ENCODE results near the gene CCDC148. TPM values are rescaled to one million over a fixed set of nuclear protein-coding genes. Genes with fewer than 3 reads are reported as not detected.

CCDC148 gene
- polyA plus RNA-seq, 4 donors = 0.09 to 0.37 TPM; not detected in 2

DNA sequence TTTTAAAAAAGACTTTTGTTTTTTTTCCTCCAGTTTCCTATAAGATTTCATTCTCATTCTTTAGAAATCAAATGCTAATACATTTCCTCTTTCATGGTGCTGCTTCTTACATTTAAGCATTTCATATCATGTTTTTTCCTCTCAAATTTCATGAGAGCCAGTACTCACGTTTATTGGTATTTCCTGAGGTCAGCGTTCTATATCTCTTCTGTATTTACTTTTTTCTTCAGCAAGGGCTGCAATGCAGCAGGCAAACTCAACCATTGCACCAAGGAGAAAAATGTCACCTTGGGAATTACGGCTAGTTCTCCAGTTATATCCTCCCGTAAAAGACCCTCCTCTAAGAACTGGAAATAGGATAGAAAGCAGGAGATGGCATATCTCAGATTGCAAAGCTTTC is 322.5 kb downstream of the CCDC148 start:
- H3K4me3 ChIP-seq (ENCODE audit: low read depth in 1 of 3, low read length in 3 of 3) = no peak overlapping the region
- DNase-seq = no peak
- no peak for FAIRE-seq
- H3K4me1 ChIP-seq (ENCODE audit: control insufficient read depth in 3 of 3, insufficient read depth in 2 of 3, low read depth in 1 of 3, low read length in 2 of 3) = peaks cover 2 to 32% (median 2%) of the 10 kb centered on the region in 3 donors
- H3K9me3 ChIP-seq (ENCODE audit: control insufficient read depth in 2 of 2, insufficient read depth in 1 of 2, low read depth in 1 of 2, low read length in 1 of 2) = no peaks in the 10 kb centered on the region
- no peaks in the 10 kb centered on the region for H3K36me3 ChIP-seq (ENCODE audit: control insufficient read depth in 3 of 3, insufficient read depth in 2 of 3, low read depth in 1 of 3, low read length in 3 of 3)
- no peaks in the 10 kb centered on the region for H3K27me3 ChIP-seq (ENCODE audit: control insufficient read depth in 3 of 3, insufficient read depth in 3 of 3, low read length in 3 of 3)
- no peak overlapping the region for H3K27ac ChIP-seq (ENCODE audit: low read depth in 1 of 3, low read length in 2 of 3)
- WGBS, 3 donors = 59 to 65% (median 60%) methylated on average over 4 of the region's 4 CpGs

DNA sequence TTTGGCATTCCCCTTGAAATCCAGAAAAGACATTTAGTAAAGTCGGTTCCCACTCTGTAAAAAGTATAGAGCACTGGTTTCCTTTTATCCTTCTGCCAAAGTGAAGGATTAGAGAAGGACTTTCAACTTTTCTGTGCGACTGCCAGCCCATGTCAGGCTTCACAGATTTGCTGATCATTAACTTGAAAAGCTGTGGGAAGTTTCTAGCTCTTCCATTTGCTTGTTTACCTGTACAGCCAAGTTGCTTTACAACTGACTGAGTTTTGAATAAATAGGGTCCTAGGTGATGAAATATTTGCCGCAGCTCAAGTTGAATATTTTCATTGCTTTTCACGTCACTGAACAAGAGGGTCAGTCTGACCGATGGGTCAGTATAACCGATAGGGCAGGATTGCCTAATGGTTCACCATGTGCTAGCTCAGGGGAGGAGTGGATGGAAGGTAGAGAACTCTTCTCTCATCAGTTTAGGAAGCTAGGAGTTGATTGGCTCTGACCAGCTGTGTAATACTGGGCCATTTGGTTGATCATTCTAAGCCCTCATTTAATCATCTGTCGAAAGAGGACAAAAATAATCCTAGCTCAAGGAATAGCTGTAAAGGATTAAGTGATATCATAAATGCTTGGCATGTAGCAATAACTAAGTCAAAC is 324.5 kb downstream of the CCDC148 start:
- FAIRE-seq = no peak

DNA sequence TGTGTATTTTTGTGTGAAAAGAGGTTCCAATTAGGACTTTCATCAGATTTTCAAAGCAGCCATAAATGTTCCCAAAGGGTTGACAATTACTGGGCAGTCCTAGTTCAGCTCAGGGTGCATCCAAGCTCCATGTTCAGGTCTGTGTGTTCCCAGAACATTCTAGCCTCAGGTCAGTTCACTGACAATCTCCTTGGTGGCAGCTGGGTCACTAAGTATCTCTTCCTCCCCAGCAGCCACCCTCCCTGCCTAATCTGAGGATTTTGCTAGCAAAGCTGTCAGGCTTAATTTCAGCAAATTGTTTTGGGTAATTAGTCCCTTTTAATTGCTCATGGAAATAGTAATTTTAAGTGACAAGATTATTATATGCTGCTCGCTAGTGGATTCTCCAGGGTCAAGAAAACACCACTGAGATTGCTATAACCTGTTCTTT is 325.1 kb downstream of the CCDC148 start:
- peak in 1 of 2 donors; percentile 59 for DNase-seq
- FAIRE-seq = no peak
- peak overlapping the region; percentile 82 to 91 (median 83) for H3K27ac ChIP-seq (ENCODE audit: low read depth in 1 of 3, low read length in 2 of 3)
- no peaks in the 10 kb centered on the region for H3K36me3 ChIP-seq (ENCODE audit: control insufficient read depth in 3 of 3, insufficient read depth in 2 of 3, low read depth in 1 of 3, low read length in 3 of 3)
- H3K4me1 ChIP-seq (ENCODE audit: control insufficient read depth in 3 of 3, insufficient read depth in 2 of 3, low read depth in 1 of 3, low read length in 2 of 3) = peaks cover 2 to 57% (median 4%) of the 10 kb centered on the region in 3 donors
- 24 to 60% (median 43%) methylated on average over 1 of the region's 1 CpG for WGBS, 3 donors
- H3K4me3 ChIP-seq (ENCODE audit: low read depth in 1 of 3, low read length in 3 of 3) = no peak overlapping the region
- H3K9me3 ChIP-seq (ENCODE audit: control insufficient read depth in 2 of 2, insufficient read depth in 1 of 2, low read depth in 1 of 2, low read length in 1 of 2) = no peaks in the 10 kb centered on the region
- no peaks in the 10 kb centered on the region for H3K27me3 ChIP-seq (ENCODE audit: control insufficient read depth in 3 of 3, insufficient read depth in 3 of 3, low read length in 3 of 3)

More for the DNA sequence above, 324.5 kb downstream of the CCDC148 start:
- Histone ChIP-seq H3K36me3 (ENCODE audit: control insufficient read depth in 3 of 3, insufficient read depth in 2 of 3, low read depth in 1 of 3, low read length in 3 of 3) (no peaks in the 10 kb centered on the region), H3K4me3 (ENCODE audit: low read depth in 1 of 3, low read length in 3 of 3) (no peak overlapping the region), H3K4me1 (ENCODE audit: control insufficient read depth in 3 of 3, insufficient read depth in 2 of 3, low read depth in 1 of 3, low read length in 2 of 3) (peaks cover 2 to 51% (median 2%) of the 10 kb centered on the region in 3 donors), H3K9me3 (ENCODE audit: control insufficient read depth in 2 of 2, insufficient read depth in 1 of 2, low read depth in 1 of 2, low read length in 1 of 2) (no peaks in the 10 kb centered on the region), H3K27ac (ENCODE audit: low read depth in 1 of 3, low read length in 2 of 3) (peak overlapping the region; percentile 82 to 91 (median 83)), H3K27me3 (ENCODE audit: control insufficient read depth in 3 of 3, insufficient read depth in 3 of 3, low read length in 3 of 3) (no peaks in the 10 kb centered on the region)
- 9 to 62% (median 35%) methylated on average over 7 of the region's 7 CpGs for WGBS, 3 donors
- peak; percentile 77 to 86 for DNase-seq

DNA sequence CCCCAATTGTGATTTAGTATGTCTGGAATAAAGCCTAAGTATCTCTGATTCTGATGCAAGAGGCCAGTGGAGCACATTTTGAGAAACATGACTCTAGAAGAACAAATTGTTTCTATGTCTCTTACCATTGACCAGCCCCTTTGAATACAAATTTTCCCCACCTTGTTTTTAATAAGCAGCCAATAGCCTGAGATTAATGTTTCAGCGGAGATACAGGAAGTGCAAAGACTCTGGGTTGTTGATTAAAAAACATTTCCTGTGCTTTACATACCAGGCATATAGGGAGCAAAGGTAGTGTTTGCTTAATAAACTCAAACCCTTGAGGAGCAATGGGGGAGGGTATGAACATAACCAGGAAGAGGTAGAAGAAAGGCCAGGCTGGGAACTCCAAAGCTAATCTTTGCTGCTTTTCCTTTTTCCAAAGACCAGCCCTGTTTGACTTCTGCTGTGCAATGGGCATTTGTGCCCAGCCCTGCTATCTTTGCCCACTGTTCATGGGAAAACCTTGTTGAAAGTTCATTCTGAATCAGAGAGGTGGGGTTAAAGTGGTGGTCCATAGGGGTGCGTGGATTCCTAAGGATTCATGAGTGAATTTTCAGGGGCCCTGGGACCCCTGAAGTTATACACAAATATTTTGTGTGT is 325.6 kb downstream of the CCDC148 start:
- peak overlapping the region; percentile 82 to 91 (median 83) for H3K27ac ChIP-seq (ENCODE audit: low read depth in 1 of 3, low read length in 2 of 3)
- no peaks in the 10 kb centered on the region for H3K36me3 ChIP-seq (ENCODE audit: control insufficient read depth in 3 of 3, insufficient read depth in 2 of 3, low read depth in 1 of 3, low read length in 3 of 3)
- DNase-seq = peak; percentile 92 to 97
- H3K4me1 ChIP-seq (ENCODE audit: control insufficient read depth in 3 of 3, insufficient read depth in 2 of 3, low read depth in 1 of 3, low read length in 2 of 3) = peaks cover 2 to 62% (median 8%) of the 10 kb centered on the region in 3 donors
- no peaks in the 10 kb centered on the region for H3K27me3 ChIP-seq (ENCODE audit: control insufficient read depth in 3 of 3, insufficient read depth in 3 of 3, low read length in 3 of 3)
- no peak overlapping the region for H3K4me3 ChIP-seq (ENCODE audit: low read depth in 1 of 3, low read length in 3 of 3)
- no peaks in the 10 kb centered on the region for H3K9me3 ChIP-seq (ENCODE audit: control insufficient read depth in 2 of 2, insufficient read depth in 1 of 2, low read depth in 1 of 2, low read length in 1 of 2)
- FAIRE-seq = peak; percentile 64
- 19 to 54% (median 47%) methylated on average over 2 of the region's 2 CpGs for WGBS, 3 donors

DNA sequence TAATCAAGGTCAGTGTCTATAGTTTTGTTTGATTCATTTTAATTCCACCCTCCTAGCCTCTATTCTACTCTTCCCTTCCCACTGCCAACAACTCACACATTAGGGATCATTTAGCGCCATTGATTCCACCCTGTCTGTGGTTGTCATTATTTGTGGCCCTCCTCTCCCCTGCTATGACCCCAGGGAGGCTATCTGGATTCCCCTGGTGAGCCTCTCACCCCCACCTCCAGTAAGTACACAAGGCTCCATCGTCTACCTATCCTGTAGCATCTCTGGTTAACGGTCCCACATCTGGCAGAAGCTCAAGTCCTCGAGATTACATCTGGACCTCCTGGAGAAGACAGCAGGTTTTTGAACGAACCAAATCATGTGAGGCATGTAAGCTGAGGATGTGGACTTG is 327.5 kb downstream of the CCDC148 start:
- DNase-seq (peak in 1 of 2 donors; percentile 16), FAIRE-seq (no peak)
- Histone ChIP-seq H3K36me3 (ENCODE audit: control insufficient read depth in 3 of 3, insufficient read depth in 2 of 3, low read depth in 1 of 3, low read length in 3 of 3) (no peaks in the 10 kb centered on the region), H3K4me3 (ENCODE audit: low read depth in 1 of 3, low read length in 3 of 3) (no peak overlapping the region), H3K27me3 (ENCODE audit: control insufficient read depth in 3 of 3, insufficient read depth in 3 of 3, low read length in 3 of 3) (no peaks in the 10 kb centered on the region), H3K9me3 (ENCODE audit: control insufficient read depth in 2 of 2, insufficient read depth in 1 of 2, low read depth in 1 of 2, low read length in 1 of 2) (no peaks in the 10 kb centered on the region), H3K27ac (ENCODE audit: low read depth in 1 of 3, low read length in 2 of 3) (peak overlapping the region in 2 of 3 donors; percentile 58 to 73), H3K4me1 (ENCODE audit: control insufficient read depth in 3 of 3, insufficient read depth in 2 of 3, low read depth in 1 of 3, low read length in 2 of 3) (peaks cover 2 to 60% (median 8%) of the 10 kb centered on the region in 3 donors)
- 44 to 63% (median 45%) methylated on average over 5 of the region's 5 CpGs for WGBS, 3 donors

DNA sequence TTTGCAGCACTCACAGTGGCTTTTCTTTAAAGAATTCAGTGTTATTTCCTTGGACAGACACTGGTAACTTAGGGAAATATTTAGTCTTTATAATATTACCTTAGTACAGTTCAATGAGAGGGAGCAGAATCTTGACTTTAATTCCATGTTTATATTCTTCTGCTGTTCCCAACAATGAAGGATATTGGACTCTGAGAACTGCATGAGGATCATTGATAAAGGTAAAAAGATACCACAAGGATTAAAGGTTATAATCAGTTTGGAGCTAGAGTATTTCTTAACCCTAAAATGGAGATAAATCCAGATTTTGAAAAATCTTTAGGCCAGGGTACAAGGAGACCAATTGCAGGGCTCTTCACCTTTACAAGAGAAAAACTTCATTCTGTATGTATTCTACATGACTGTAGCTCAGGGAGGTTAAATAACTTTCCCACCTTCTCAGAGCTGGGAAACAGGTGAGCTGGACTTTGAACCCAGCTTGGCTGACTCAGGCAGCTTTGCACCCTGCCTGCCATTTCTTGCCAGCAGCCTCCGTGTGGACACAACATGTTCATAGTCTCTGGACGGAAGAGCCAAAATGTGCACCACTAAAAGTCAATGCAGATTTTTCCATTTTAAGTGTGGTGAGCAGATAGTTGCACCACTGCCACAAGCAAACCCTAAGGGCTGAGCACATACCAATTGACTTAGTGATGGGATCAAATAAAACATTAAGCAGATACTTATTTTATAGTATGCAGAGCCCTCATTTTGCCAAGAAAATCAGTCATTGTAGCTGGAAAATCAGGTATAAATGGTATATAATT is 328.2 kb downstream of the CCDC148 start:
- no peaks in the 10 kb centered on the region for H3K27me3 ChIP-seq (ENCODE audit: control insufficient read depth in 3 of 3, insufficient read depth in 3 of 3, low read length in 3 of 3)
- no peaks in the 10 kb centered on the region for H3K36me3 ChIP-seq (ENCODE audit: control insufficient read depth in 3 of 3, insufficient read depth in 2 of 3, low read depth in 1 of 3, low read length in 3 of 3)
- peaks cover 2 to 60% (median 8%) of the 10 kb centered on the region in 3 donors for H3K4me1 ChIP-seq (ENCODE audit: control insufficient read depth in 3 of 3, insufficient read depth in 2 of 3, low read depth in 1 of 3, low read length in 2 of 3)
- WGBS, 3 donors = 14 to 47% (median 39%) methylated on average over 2 of the region's 2 CpGs
- FAIRE-seq (peak; percentile 10), DNase-seq (peak; percentile 91 to 95)
- H3K9me3 ChIP-seq (ENCODE audit: control insufficient read depth in 2 of 2, insufficient read depth in 1 of 2, low read depth in 1 of 2, low read length in 1 of 2) = no peaks in the 10 kb centered on the region
- H3K4me3 ChIP-seq (ENCODE audit: low read depth in 1 of 3, low read length in 3 of 3) = no peak overlapping the region
- H3K27ac ChIP-seq (ENCODE audit: low read depth in 1 of 3, low read length in 2 of 3) = peak overlapping the region in 2 of 3 donors; percentile 56 to 73

DNA sequence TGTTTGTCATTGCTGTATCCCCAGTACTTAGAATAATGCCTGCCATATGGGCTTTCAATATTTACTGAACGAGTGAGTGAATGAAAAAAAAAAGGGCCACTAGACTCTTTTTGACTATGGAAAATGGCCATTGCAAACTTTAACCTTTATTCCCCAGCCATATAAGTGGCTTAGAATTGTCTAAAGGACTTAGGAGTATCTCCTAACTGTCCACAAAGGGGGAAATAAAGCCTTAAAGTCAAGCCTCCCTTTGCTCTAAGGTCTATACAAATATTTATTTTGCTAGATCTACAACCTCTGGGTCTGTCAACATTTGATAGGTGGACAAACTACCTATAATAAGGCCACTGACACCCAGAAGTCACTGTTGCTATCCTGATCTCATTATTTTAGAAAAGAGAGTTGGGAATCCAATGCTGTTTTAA is 329.2 kb downstream of the CCDC148 start:
- Histone ChIP-seq H3K4me1 (ENCODE audit: control insufficient read depth in 3 of 3, insufficient read depth in 2 of 3, low read depth in 1 of 3, low read length in 2 of 3) (peaks cover 2 to 58% (median 8%) of the 10 kb centered on the region in 3 donors), H3K36me3 (ENCODE audit: control insufficient read depth in 3 of 3, insufficient read depth in 2 of 3, low read depth in 1 of 3, low read length in 3 of 3) (no peaks in the 10 kb centered on the region), H3K4me3 (ENCODE audit: low read depth in 1 of 3, low read length in 3 of 3) (no peak overlapping the region), H3K27me3 (ENCODE audit: control insufficient read depth in 3 of 3, insufficient read depth in 3 of 3, low read length in 3 of 3) (no peaks in the 10 kb centered on the region), H3K9me3 (ENCODE audit: control insufficient read depth in 2 of 2, insufficient read depth in 1 of 2, low read depth in 1 of 2, low read length in 1 of 2) (no peaks in the 10 kb centered on the region), H3K27ac (ENCODE audit: low read depth in 1 of 3, low read length in 2 of 3) (peak overlapping the region in 2 of 3 donors; percentile 56 to 73)
- 41 to 57% (median 48%) methylated on average over 1 of the region's 1 CpG for WGBS, 3 donors
- FAIRE-seq (no peak), DNase-seq (no peak)
